Measurements from ENCODE around the gene HSPB8. TPM values are rescaled to one million over a fixed set of nuclear protein-coding genes. Genes with fewer than 3 reads are reported as not detected.

The HSPB8 gene
- total and polyA plus RNA-seq, 2 experiments from 2014 or later, result 15.3 to 17.8 TPM

DNA sequence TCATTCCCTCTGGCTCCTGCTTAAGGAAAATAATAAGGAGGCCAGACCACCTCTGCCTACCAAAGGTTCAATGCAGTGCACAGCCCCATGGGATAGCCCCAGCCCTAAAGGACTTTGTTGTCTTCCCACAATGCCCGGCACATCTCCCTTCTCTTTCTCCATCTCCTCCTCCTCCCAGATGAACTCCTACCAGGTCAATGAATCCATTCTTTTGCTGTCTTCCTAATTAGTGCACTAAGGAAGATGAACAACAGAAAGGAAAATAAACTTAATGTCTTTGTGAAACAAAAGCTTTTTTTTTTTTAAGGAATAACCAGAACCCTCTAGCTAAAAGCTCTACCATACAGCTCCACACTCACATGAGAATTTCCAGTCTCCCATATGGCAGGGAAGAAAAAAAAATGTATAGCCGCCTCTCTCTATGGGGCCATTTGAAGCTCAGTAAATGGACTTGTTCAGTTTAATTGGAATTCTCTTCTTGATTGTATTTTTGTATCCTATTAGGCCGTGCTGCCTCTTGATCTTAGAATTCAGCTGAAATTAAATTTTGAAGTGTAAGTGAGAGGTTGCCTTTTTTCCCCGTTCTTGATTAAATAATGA is 41.8 kb upstream of the HSPB8 start:
- H3K27me3 ChIP-seq (replicated peaks; ENCODE audit: insufficient read depth), result no peaks in the 10 kb centered on the region
- in situ Hi-C loops (cut with MboI), result no loop called here
- H3K9ac ChIP-seq, result no peak overlapping the region
- no peaks in the 10 kb centered on the region for H3K4me1 ChIP-seq (ENCODE audit: insufficient read depth)
- H2AFZ ChIP-seq, result no peak overlapping the region
- H3K4me2 ChIP-seq (ENCODE audit: unreplicated experiment), result no peak overlapping the region
- no peak overlapping the region for H3K27ac ChIP-seq
- H3K4me3 ChIP-seq, result no peak overlapping the region
- TF ChIP-seq EZH2phosphoT487 (IDR thresholded peaks at IDR 0.05; ENCODE audit: insufficient read depth, low read depth) (no peak), EZH2 (IDR thresholded peaks at IDR 0.05; ENCODE audit: insufficient read depth, poor library complexity, severe bottlenecking) (no peak)
- H4K20me1 ChIP-seq (ENCODE audit: insufficient read depth), result no peaks in the 10 kb centered on the region
- no peak for DNase-seq
- no peaks in the 10 kb centered on the region for H3F3A ChIP-seq (ENCODE audit: insufficient read depth)
- no peaks in the 10 kb centered on the region for H3K9me2 ChIP-seq (ENCODE audit: insufficient read depth)
- H3K79me2 ChIP-seq (ENCODE audit: insufficient read depth), result no peaks in the 10 kb centered on the region
- H3K36me3 ChIP-seq (ENCODE audit: low read depth), result no peaks in the 10 kb centered on the region
- 22 to 24% methylated on average over 4 of the region's 4 CpGs for WGBS, 2 experiments (ENCODE audit: low coverage in 1 of 2, low lambda C conversion rate in 2 of 2, missing lambda C conversion rate in 2 of 2)
- H3K9me3 ChIP-seq (ENCODE audit: low read depth), result no peaks in the 10 kb centered on the region

DNA sequence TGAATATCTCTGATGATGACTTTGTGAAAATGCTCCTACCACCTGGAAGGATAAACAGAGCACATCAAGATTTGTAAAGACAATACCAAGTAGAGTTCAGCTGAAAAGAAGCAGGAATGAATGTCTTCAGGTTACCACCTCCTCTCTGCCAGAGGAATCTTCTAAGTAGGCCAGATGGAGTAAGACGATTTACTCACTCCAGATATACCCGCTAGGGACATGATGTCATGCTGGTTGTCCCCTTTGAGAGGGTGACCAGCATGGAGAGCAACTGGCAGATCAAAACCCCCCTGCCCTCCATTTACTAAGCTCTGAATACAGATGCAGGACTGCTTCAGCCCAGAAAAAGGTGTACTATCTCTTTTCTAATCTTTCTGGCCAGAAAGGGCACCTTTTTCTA is 39.3 kb upstream of the HSPB8 start:
- no peaks in the 10 kb centered on the region for H4K20me1 ChIP-seq (ENCODE audit: insufficient read depth)
- 29 to 39% methylated on average over 2 of the region's 2 CpGs for WGBS, 2 experiments (ENCODE audit: low coverage in 1 of 2, low lambda C conversion rate in 2 of 2, missing lambda C conversion rate in 2 of 2)
- no peaks in the 10 kb centered on the region for H3K79me2 ChIP-seq (ENCODE audit: insufficient read depth)
- no peaks in the 10 kb centered on the region for H3K9me3 ChIP-seq (ENCODE audit: low read depth)
- H3K4me1 ChIP-seq (ENCODE audit: insufficient read depth), result no peaks in the 10 kb centered on the region
- H3K4me3 ChIP-seq, result no peak overlapping the region
- no peak overlapping the region for H2AFZ ChIP-seq
- H3K36me3 ChIP-seq (ENCODE audit: low read depth), result no peaks in the 10 kb centered on the region
- no peak for DNase-seq
- no peaks in the 10 kb centered on the region for H3F3A ChIP-seq (ENCODE audit: insufficient read depth)
- H3K4me2 ChIP-seq (ENCODE audit: unreplicated experiment), result no peak overlapping the region
- TF ChIP-seq EZH2phosphoT487 (IDR thresholded peaks at IDR 0.05; ENCODE audit: insufficient read depth, low read depth), result no peak
- TF ChIP-seq EZH2 (IDR thresholded peaks at IDR 0.05; ENCODE audit: insufficient read depth, poor library complexity, severe bottlenecking), result no peak
- H3K9me2 ChIP-seq (ENCODE audit: insufficient read depth), result no peaks in the 10 kb centered on the region
- in situ Hi-C loops (cut with MboI), result no loop called here
- no peak overlapping the region for H3K27ac ChIP-seq
- no peak overlapping the region for H3K9ac ChIP-seq
- no peaks in the 10 kb centered on the region for H3K27me3 ChIP-seq (replicated peaks; ENCODE audit: insufficient read depth)

DNA sequence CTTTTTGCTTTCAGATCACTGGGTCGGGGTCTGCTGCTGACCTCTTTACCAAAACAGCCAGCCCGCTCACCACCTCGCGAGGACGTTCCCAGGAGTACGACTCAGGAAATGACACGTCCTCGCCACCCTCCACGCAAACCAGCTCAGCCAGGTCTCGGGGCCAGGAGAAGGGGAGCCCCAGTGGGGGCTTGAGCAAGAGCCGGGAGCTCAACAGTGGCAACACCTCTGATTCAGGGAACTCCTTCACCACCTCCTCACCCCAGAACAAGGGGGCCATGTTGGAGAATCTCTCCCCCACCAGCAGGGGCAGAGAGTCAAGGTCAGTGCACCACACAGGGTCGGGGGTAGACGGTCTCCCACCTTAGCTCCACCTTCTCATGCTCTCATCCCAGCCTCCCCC is 33.4 kb upstream of the HSPB8 start:
- H4K20me1 ChIP-seq (ENCODE audit: insufficient read depth), result no peaks in the 10 kb centered on the region
- in situ Hi-C loops (cut with MboI), result no loop called here
- 25% methylated on average over 13 of the region's 13 CpGs for WGBS, 2 experiments (ENCODE audit: low coverage in 1 of 2, low lambda C conversion rate in 2 of 2, missing lambda C conversion rate in 2 of 2)

DNA sequence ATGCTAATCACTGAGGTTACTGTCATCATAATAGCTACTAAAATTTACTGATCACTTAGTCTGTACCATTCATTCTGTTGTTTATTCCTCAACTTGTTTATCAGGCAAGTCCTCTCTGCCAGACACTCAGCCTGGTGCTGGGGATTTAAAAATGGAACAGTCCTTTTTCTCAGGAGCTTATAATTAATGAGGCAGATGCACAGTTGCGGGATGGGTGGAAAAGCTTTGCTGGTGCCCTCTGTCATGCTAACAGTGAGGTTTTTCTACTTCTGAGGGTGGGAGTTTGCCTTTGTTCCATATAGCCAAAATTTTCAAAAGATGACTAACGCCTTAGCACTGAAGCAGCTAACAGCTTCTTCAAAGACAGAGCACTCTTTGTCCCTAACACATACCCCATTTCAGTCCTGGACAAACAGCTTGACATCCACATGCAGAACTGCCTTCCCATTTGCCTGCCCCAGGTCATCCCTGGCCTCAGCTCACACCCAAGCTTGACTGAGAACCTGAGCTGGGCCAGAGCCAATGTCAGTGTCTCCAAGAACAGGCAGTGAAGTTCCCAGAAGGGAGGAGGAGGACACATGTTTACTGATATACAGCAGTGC is 30.8 kb upstream of the HSPB8 start:
- no peak overlapping the region for H2AFZ ChIP-seq
- 20 to 29% methylated on average over 2 of the region's 2 CpGs for WGBS, 2 experiments (ENCODE audit: low coverage in 1 of 2, low lambda C conversion rate in 2 of 2, missing lambda C conversion rate in 2 of 2)
- in situ Hi-C loops (cut with MboI), result no loop called here

More for the DNA sequence above, 33.4 kb upstream of the HSPB8 start:
- H3F3A ChIP-seq (ENCODE audit: insufficient read depth), result no peaks in the 10 kb centered on the region
- H3K27me3 ChIP-seq (replicated peaks; ENCODE audit: insufficient read depth), result no peaks in the 10 kb centered on the region; the same call in 1 of the 2 replicates
- no peak for DNase-seq
- H3K27ac ChIP-seq, result no peak overlapping the region
- no peak overlapping the region for H2AFZ ChIP-seq
- no peak overlapping the region for H3K4me2 ChIP-seq (ENCODE audit: unreplicated experiment)
- no peaks in the 10 kb centered on the region for H3K9me3 ChIP-seq (ENCODE audit: low read depth)
- H3K9me2 ChIP-seq (ENCODE audit: insufficient read depth), result no peaks in the 10 kb centered on the region
- TF ChIP-seq EZH2phosphoT487 (IDR thresholded peaks at IDR 0.05; ENCODE audit: insufficient read depth, low read depth) (no peak), EZH2 (IDR thresholded peaks at IDR 0.05; ENCODE audit: insufficient read depth, poor library complexity, severe bottlenecking) (no peak)
- H3K79me2 ChIP-seq (ENCODE audit: insufficient read depth), result no peaks in the 10 kb centered on the region
- no peaks in the 10 kb centered on the region for H3K36me3 ChIP-seq (ENCODE audit: low read depth)
- H3K4me1 ChIP-seq (ENCODE audit: insufficient read depth), result no peaks in the 10 kb centered on the region
- no peak overlapping the region for H3K9ac ChIP-seq
- no peak overlapping the region for H3K4me3 ChIP-seq

More for the DNA sequence above, 30.8 kb upstream of the HSPB8 start:
- Histone ChIP-seq H3K4me2 (ENCODE audit: unreplicated experiment) (no peak overlapping the region), H3K4me3 (no peak overlapping the region), H3K4me1 (ENCODE audit: insufficient read depth) (no peaks in the 10 kb centered on the region), H3K9me2 (ENCODE audit: insufficient read depth) (no peaks in the 10 kb centered on the region), H3K9me3 (ENCODE audit: low read depth) (no peaks in the 10 kb centered on the region), H3K79me2 (ENCODE audit: insufficient read depth) (no peaks in the 10 kb centered on the region), H3K9ac (no peak overlapping the region), H3K36me3 (ENCODE audit: low read depth) (no peaks in the 10 kb centered on the region), H3F3A (ENCODE audit: insufficient read depth) (no peaks in the 10 kb centered on the region), H4K20me1 (ENCODE audit: insufficient read depth) (no peaks in the 10 kb centered on the region), H3K27me3 (replicated peaks; ENCODE audit: insufficient read depth) (no peaks in the 10 kb centered on the region; the same call in 1 of the 2 replicates), H3K27ac (no peak overlapping the region)
- TF ChIP-seq EZH2phosphoT487 (IDR thresholded peaks at IDR 0.05; ENCODE audit: insufficient read depth, low read depth), result no peak
- TF ChIP-seq EZH2 (IDR thresholded peaks at IDR 0.05; ENCODE audit: insufficient read depth, poor library complexity, severe bottlenecking), result no peak
- no peak for DNase-seq
